ENCODE measurements around the gene PRRX1. TPM values are rescaled to one million over a fixed set of nuclear protein-coding genes. Genes with fewer than 3 reads are reported as not detected.

PRRX1 gene
- total and polyA plus RNA-seq, 4 donors, result 7.7 to 37.5 (median 13.9) TPM

- Histone ChIP-seq H3K27ac (ENCODE audit: low read depth in 1 of 2, low read length in 1 of 2) (no peak overlapping the region), H3K4me3 (no peak overlapping the region), H3K9ac (ENCODE audit: insufficient read depth in 1 of 2, low read length in 2 of 2) (no peak overlapping the region), H3K9me3 (ENCODE audit: control insufficient read depth in 4 of 4, insufficient read depth in 3 of 4, low read length in 3 of 4) (no peaks in the 10 kb centered on the region), H3K27me3 (ENCODE audit: control insufficient read depth in 3 of 3, insufficient read depth in 3 of 3, low read length in 2 of 3) (no peaks in the 10 kb centered on the region), H3K4me1 (ENCODE audit: control insufficient read depth in 5 of 5, insufficient read depth in 5 of 5, low read length in 5 of 5) (peaks cover 0 to 26% (median 9%) of the 10 kb centered on the region in 5 donors), H3K36me3 (ENCODE audit: control insufficient read depth in 4 of 4, insufficient read depth in 4 of 4, low read length in 4 of 4) (no peaks in the 10 kb centered on the region)
- no peak for TF ChIP-seq CTCF (IDR thresholded peaks at IDR 0.05; ENCODE audit: control extremely low read depth, extremely low read depth)
- ATAC-seq (ENCODE audit: insufficient read depth, low FRiP score), result no peak
- WGBS, 2 donors, result 67 to 75% methylated on average over 6 of the region's 6 CpGs
- DNase-seq, result peak in 2 of 3 donors; percentile 34 to 39
Measured at GRCh38 chr1:170694172-170694926, 30.4 kb downstream of the PRRX1 start.

DNA sequence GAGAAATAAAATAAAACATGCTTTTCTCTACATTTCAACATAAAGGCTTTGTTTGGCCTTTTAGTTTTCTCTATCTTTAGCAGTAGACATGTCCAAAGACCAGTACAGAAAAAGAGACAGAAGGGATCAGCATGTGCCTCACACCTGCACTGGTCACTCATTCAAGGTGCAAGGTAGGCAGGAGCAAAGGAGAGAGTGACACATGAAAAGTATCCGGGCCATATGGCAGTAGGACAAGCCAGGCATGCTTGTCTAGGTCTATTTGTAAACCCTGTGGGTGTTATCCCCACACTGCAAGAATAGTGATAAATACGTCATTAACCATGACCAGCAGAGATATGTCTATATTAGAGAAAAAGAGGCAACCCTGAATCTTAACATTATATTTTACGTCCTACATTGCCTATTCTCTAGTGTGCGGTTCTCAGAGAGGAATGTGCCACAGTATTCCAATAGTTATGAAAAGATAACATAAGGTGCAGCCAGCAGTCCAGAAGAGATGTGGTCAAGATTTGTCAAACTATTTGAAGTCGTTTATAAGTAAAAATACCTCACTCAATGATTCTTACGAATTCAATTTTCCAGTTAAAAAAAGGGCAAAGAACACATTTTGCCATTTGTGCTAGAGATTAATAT is 32.1 kb downstream of the PRRX1 start:
- ATAC-seq (ENCODE audit: insufficient read depth, low FRiP score), result no peak
- H3K4me1 ChIP-seq (ENCODE audit: control insufficient read depth in 5 of 5, insufficient read depth in 5 of 5, low read length in 5 of 5), result peaks cover 0 to 31% (median 9%) of the 10 kb centered on the region in 5 donors
- no peak overlapping the region for H3K4me3 ChIP-seq
- 88 to 89% methylated on average over 6 of the region's 6 CpGs for WGBS, 2 donors
- H3K9ac ChIP-seq (ENCODE audit: insufficient read depth in 1 of 2, low read length in 2 of 2), result no peak overlapping the region
- H3K27ac ChIP-seq (ENCODE audit: low read depth in 1 of 2, low read length in 1 of 2), result peak overlapping the region in 1 of 2 donors; percentile 22
- no peak for DNase-seq
- no peaks in the 10 kb centered on the region for H3K36me3 ChIP-seq (ENCODE audit: control insufficient read depth in 4 of 4, insufficient read depth in 4 of 4, low read length in 4 of 4)
- TF ChIP-seq CTCF (IDR thresholded peaks at IDR 0.05; ENCODE audit: control extremely low read depth, extremely low read depth), result no peak
- H3K9me3 ChIP-seq (ENCODE audit: control insufficient read depth in 4 of 4, insufficient read depth in 3 of 4, low read length in 3 of 4), result no peaks in the 10 kb centered on the region
- H3K27me3 ChIP-seq (ENCODE audit: control insufficient read depth in 3 of 3, insufficient read depth in 3 of 3, low read length in 2 of 3), result no peaks in the 10 kb centered on the region

- no peaks in the 10 kb centered on the region for H3K9me3 ChIP-seq (ENCODE audit: control insufficient read depth in 4 of 4, insufficient read depth in 3 of 4, low read length in 3 of 4)
- no peak for TF ChIP-seq CTCF (IDR thresholded peaks at IDR 0.05; ENCODE audit: control extremely low read depth, extremely low read depth)
- peak overlapping the region in 1 of 2 donors; percentile 57 for H3K27ac ChIP-seq (ENCODE audit: low read depth in 1 of 2, low read length in 1 of 2)
- ATAC-seq (ENCODE audit: insufficient read depth, low FRiP score) (no peak), DNase-seq (no peak)
- WGBS, 2 donors, result 70 to 79% methylated on average over 6 of the region's 6 CpGs
- H3K9ac ChIP-seq (ENCODE audit: insufficient read depth in 1 of 2, low read length in 2 of 2), result peak overlapping the region in 1 of 2 donors; percentile 9
- no peaks in the 10 kb centered on the region for H3K36me3 ChIP-seq (ENCODE audit: control insufficient read depth in 4 of 4, insufficient read depth in 4 of 4, low read length in 4 of 4)
- no peaks in the 10 kb centered on the region for H3K27me3 ChIP-seq (ENCODE audit: control insufficient read depth in 3 of 3, insufficient read depth in 3 of 3, low read length in 2 of 3)
- H3K4me1 ChIP-seq (ENCODE audit: control insufficient read depth in 5 of 5, insufficient read depth in 5 of 5, low read length in 5 of 5), result peaks cover 0 to 31% (median 9%) of the 10 kb centered on the region in 5 donors
- H3K4me3 ChIP-seq, result no peak overlapping the region
Measured at GRCh38 chr1:170696591-170697290, 32.8 kb downstream of the PRRX1 start.
